Cortex of kidney (tissue), 1 donor: Measurements from ENCODE around the gene SHKBP1.

ENCODE experiments used
- DNase-seq: peaks from one replicate; lab custom pipeline; 2025; lab: John Stamatoyannopoulos, UW

Gene SHKBP1

DNA sequence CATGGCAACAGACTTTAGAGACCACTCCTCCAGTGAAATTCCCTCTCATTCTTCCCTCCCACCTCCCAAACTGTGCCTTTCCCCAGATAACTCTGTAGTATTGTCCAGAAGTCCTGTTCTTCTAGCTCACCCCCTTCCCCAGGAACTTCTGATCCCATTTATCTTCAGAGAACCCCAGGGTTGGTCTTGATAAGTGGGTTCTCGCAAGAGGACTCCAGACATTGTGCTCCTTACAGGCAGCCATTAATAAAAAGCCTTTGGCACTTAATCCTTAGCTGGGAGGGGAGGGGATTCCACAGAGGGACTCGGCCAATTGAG lies 26.4 kb downstream of the SHKBP1 start:
- no peak for DNase-seq

DNA sequence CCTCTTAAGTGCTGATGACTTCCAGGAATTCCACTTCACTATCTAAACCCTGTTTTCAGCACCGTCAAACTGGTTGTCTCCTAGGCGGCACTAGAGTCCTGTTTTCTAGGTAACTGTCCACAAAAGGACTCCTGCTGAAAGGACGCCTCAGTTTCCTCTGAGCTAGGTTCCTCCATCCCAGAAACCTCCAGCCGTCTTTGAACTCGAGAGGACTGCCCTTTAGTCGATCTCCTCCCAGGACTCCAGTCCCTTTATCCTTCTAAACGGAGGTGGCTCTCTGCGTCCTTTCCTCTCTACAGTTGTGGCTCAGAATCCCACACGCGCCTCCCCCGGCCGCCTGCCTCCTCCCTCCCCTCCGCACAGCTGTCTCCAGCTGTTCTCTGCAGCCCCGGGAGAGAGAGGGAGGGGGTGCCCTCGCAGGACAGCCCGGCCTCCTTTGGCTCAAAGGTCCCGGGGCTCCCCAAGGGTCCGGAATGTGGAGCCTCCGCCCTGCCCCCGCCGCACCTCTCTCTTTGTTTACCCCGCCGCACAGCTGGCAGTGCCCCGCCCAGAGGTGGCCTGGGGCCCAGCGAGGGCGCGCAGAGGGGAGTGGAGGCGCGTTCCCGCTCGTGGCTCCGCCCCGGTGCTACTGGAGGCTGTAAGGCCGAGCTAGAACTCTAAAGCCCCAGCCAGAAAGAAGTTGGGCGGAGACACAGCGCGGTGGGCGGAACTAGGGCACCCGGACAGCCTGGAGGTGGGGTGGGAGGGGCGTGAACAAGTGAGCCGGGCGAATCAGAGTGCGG lies 26.9 kb downstream of the SHKBP1 start:
- DNase-seq: no peak

DNA sequence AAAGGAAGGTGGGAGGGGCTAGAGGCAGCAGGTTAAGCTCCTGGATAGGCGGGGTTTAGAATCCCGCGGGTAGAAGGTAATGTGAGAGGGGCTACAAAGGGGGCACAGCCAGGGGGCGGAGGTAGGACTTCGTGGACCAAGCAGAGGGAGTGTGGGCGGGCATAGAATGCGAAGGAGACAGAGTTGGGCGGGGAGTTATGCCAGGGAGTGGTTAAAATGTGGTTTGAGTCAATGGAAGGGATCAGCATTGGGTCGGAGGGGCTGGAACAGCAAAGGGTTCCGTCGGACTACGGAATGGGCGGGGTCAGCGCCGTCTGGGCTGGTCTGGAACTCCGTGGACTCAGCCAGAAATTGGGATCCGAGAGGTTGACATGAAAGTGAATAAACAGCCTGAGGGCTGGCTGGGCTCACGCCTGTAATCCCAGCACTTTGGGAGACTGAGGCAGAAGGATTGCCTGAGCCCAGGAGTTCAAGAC lies 27.5 kb downstream of the SHKBP1 start:
- no peak for DNase-seq

DNA sequence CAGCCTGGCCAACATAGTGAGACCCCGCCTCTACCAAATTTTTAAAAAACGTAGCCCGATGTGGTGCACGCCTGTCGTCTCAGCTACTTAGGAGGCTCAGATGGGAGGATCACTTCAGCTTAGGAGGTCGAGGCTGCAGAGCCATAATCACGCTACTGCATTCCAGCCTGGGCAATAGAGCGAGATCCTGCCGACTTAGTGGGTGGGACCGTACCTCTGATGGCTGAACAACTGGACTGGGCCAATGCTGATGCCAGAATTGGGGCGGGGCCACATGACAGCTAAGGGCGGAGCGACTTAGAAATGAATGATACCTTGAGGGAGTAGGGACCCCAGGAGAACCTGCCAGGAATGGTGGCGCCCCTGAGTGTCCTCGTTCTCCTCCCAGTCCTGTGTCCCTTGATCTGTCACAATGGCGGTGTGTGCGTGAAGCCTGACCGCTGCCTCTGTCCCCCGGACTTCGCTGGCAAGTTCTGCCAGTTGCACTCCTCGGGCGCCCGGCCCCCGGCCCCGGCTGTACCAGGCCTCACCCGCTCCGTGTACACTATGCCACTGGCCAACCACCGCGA lies 28.1 kb downstream of the SHKBP1 start:
- DNase-seq: no peak

DNA sequence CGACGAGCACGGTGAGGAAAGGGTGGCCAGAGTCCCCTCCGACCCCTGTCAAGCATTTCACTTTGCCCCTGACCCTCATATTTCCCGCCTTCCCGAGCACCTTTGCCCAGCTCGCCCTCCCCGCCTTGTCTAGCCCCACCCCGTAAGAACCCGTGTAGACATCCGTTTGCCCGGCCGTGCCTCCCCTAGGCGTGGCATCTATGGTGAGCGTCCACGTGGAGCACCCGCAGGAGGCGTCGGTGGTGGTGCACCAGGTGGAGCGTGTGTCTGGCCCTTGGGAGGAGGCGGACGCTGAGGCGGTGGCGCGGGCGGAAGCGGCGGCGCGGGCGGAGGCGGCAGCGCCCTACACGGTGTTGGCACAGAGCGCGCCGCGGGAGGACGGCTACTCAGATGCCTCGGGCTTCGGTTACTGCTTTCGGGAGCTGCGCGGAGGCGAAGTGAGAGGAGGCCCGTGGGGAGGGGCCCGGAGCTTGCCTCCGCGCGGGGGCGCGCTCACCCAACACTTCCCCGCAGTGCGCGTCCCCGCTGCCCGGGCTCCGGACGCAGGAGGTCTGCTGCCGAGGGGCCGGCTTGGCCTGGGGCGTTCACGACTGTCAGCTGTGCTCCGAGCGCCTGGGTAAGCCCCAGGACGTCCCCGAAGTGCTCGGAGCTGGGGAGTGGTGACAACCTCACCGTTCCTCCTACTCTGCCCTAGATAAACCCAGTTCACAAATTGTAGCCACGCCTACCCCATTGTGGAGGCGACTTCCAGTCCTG lies 28.7 kb downstream of the SHKBP1 start:
- no peak for DNase-seq

DNA sequence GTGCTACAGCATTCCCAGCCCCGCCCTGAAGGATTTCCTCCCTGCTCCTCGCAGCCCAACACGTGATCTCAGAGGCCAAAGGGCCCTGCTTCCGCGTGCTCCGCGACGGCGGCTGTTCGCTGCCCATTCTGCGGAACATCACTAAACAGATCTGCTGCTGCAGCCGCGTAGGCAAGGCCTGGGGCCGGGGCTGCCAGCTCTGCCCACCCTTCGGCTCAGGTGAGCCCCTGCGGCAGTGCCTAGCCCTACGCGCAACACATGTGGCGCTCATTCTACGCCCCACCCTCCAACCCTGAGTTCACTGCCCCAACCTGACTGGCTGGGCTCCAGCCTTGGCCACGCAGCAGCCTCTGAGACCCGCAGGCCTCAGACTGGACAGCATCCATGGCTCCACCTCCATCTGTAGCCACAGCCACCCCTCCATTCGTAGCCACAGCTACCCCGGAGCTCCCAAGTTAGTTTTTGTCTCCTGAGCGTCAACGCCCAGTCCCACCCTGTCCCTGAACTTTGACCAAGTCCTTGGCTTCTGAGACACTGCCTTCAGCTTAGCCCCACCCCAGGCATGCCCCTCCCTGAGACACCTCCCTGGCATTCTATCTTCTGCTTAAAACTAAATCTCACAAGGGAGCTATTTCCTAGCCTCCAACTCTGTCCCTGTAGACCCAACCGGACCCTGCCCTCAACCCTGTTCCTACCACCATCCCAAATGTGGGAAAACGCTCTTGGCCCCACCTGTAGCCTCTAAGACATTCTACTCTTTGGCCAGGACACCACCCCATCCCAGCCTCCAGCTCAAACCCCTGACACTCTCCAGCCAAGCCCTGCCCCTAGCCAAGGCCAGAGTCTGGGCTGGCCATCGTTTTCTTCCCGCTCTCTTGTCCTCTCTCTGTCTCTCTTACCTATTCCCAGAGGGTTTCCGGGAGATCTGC lies 30.9 kb downstream of the SHKBP1 start:
- no peak for DNase-seq

DNA sequence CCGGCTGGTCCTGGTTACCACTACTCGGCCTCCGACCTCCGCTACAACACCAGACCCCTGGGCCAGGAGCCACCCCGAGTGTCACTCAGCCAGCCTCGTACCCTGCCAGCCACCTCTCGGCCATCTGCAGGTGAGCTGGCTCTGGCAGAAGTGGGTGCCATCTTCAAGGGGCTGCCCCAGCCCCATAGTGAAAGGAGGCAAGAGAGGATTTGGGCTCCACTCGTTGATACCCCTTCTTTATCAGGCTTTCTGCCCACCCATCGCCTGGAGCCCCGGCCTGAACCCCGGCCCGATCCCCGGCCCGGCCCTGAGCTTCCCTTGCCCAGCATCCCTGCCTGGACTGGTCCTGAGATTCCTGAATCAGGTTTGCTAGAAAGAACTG lies 31.6 kb downstream of the SHKBP1 start:
- no peak for DNase-seq

DNA sequence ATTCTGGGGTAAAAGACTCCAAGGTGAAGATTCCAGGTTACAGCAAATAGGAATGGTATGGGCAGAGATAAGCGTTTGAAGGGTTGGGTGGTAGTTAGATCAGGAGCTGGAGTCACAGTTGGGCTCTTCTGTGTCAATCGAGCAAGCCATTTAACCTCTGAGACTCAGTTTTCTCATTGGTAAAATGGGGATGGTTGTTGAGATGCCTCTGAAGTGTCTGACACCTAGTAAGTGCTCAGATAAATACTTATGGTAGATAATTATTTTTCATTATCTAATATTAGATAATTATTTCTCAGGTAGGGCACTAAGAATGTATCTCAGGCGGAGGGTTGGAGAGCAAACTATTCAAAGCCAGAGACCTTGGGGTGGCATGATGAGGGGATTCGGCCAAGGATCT lies 32.3 kb downstream of the SHKBP1 start:
- no peak for DNase-seq

DNA sequence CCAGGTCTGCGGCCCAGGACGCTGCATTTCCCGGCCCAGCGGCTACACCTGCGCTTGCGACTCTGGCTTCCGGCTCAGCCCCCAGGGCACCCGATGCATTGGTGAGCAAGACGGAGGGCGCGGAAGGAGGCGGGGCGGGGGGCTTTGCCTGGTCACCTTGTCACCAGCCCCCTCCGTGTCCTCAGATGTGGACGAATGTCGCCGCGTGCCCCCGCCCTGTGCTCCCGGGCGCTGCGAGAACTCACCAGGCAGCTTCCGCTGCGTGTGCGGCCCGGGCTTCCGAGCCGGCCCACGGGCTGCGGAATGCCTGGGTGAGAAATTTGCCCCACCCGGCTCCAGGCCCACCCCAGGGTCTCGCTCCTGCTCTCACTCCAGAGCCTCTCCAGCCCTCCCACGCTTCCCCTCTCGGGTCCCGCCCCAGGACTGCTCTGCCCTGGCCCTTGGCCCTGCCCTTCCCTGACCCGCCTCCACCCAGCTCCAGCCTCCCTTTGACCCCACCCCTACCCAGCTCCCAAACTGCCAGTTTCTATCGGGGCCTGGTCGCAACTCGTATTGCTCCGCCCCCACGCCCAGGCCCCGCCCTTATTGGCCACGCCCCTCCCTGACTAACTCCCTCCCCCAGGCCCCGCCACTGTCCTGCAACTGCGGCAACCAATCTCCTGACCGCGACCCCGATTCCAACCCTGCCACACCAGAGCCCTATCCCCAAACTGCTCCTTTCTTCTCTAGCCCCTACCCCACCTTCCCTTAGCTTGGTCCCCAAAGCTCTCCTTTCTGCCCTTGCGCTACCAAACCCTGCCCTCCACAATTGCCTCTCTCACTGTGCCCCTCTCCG lies 33.1 kb downstream of the SHKBP1 start:
- DNase-seq: no peak

DNA sequence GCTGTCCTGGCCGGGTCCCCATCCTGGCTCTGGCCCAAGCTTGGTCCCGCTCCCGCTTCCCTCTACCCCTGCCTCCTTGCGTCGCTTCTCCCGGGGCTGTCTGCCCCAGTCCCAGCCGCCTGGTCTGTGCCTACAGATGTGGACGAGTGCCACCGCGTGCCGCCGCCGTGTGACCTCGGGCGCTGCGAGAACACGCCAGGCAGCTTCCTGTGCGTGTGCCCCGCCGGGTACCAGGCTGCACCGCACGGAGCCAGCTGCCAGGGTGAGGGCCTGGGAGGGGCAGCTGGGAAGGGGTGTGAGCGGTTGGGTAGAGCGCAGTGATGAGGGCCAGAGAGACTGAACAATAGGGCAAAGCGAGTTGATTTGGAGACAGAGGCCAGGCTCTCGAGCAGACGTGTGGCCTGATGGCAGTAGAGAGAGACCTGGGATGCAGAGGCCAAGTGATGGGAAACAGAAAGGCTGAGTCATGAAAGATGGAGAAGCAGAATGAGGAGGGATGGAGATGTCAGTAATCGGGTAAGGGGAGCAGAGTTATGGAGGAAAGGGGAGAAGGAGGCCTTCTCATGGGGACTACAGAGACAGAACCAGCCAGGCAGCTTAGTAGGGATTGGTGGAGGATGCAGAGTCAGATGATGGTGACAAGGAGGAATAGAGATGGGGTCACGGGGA lies 33.9 kb downstream of the SHKBP1 start:
- DNase-seq: no peak

DNA sequence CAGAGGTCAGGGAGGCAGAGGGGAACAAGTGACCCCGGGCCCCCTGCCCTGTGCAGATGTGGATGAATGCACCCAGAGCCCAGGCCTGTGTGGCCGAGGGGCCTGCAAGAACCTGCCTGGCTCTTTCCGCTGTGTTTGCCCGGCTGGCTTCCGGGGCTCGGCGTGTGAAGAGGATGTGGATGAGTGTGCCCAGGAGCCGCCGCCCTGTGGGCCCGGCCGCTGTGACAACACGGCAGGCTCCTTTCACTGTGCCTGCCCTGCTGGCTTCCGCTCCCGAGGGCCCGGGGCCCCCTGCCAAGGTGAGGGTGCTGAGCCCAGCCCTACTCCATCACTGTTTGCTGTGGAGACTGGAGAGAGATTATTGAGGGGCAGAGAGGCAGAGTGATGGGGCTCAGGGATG lies 34.4 kb downstream of the SHKBP1 start:
- no peak for DNase-seq

DNA sequence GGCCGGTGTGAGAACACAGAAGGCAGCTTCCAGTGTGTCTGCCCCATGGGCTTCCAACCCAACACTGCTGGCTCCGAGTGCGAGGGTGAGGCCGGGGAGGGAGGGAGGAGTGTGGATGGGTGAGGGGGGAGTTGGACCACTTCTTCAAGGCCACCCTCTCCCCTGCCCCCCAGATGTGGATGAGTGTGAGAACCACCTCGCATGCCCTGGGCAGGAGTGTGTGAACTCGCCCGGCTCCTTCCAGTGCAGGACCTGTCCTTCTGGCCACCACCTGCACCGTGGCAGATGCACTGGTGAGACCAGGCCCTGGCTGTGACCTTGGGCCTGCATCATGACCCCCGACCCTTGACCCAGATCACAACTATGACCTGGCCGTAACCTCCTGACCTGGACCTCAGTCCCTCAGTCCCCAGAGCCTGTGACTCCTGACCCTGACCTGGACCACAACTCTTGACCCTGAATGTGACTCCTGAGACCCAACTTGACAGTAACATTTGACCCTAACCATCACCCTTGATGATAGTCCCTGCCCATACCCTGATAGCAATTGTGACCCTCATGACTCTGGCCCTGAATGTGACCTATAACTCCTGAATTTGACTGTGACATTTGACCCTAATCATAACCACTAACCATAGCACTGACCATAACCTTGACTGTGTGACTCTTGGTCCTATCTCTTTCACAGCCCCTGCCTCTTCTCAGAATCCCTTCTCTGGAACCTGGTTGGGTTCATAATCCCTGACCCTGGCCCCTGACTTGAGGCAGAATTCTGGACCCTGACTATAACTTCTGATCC lies 35.4 kb downstream of the SHKBP1 start:
- DNase-seq: no peak

DNA sequence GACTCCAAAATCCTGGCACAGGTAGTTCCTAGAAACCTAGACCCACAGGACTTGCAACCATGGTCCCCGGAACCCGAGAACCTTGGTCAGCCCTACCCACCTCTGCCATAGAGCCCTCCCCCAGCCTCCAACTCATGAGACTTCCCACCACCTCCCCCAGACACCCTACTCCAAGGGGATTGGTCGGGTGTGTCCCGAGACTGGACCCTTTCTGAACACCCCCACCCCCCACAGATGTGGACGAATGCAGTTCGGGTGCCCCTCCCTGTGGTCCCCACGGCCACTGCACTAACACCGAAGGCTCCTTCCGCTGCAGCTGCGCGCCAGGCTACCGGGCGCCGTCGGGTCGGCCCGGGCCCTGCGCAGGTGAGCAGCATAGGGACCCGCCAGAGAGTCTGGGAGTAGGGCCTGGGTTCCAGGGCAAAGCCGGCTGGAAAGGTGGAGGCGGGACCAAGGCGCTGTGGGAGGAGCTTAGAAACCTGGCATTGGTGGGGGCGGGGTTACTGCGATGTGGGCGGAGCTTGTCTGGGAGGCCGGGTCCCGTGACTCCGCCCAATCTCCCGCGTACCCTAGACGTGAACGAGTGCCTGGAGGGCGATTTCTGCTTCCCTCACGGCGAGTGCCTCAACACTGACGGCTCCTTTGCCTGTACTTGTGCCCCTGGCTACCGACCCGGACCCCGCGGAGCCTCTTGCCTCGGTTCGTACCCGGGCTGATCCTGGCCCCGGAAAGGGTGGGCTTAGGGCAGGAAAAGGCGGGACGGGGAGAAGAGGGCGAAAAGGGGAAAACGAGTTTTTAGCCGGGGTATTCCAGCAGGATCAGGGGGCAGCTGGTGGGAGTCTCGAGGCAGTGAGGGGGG lies 36.4 kb downstream of the SHKBP1 start:
- DNase-seq: no peak

DNA sequence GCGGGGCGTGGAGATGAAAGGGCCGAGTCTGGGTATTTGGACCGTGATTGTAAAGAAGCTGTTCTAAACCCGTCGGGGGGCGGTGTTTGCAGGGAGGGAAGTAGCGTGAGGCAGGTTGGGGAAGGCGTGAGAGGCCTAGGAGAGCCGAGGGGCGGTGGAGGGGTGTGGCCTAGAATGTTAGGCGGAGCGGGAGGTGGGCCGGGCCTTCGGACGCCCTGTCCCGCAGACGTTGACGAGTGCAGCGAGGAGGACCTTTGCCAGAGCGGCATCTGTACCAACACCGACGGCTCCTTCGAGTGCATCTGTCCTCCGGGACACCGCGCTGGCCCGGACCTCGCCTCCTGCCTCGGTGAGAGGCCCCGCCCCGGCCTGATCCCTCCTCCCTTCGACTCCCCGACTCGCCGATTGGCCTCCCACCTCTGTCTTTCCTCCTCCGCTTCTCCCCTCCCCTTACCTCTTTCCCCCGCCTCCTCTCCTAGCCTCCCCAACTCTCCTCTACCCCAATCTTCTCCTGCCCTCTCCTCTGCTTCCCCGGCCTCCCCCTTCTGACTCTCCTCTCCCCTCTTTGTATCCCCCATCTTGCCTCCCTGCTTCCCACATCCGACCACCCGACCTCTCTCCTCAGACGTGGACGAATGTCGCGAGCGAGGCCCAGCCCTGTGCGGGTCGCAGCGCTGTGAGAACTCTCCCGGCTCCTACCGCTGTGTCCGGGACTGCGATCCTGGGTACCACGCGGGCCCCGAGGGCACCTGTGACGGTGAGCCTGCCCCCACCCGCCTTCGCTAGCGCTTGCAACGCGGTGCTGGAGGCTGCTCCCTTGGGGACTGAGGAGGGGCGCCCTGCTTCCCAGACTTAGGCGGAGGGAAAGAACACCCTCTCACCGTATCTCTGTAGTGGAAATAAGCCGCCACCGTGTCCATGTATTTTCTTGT lies 37.3 kb downstream of the SHKBP1 start:
- DNase-seq: no peak

DNA sequence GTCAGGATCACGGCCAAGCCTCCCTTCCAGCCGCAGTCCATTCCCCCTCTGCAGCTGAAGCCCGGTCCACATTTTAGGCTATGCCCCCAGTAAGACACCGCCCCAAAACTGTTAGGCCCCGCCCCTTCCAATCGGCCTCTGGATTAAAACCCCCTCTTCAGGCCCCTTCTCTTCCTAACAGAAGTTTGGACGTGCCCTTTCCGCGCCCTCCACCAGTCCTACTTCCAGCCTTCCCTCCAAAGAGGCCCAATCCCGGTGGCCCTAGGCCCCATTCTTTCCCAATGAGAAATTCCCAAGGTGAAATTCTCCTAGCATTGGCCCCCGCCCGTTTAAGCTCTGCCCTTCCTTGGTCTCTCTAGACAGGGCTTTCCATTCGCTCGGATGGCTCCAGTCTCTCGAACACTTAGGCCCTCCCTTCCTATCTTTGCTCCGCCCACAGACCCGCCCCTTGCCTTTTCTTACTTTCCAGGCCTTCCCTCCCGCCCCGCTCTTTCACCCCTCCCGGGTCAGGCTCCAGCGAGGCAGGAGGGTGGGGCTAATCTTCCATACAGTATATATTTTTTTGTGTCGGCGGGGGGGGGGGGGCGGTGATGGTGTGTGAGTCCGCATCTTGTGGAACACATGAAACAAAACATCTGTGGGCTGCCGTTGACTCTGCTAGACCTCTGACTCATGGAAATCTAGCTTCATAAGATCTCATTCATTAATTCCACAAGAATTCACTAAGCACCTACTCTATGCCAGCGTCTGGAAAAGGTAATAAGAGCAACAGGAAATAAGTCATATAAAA lies 38.1 kb downstream of the SHKBP1 start:
- no peak for DNase-seq

DNA sequence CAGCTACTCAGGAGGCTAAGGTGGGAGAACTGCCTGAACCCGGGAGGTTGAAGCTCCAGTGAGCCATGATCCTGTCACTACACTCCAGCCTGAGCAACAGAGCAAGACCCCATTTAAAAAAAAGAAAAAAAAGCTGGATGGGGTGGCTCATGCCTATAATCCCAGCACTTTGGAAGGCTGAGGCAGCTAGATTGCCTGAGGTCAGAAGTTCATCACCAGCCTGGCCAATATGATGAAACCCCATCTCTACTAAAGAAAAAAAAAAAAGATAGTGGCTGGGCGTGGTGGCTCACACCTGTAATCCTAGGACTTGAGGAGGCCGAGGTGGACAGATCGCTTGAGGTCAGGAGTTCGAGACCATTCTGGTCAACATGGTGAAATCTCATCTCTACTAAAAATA lies 39.5 kb downstream of the SHKBP1 start:
- no peak for DNase-seq

DNA sequence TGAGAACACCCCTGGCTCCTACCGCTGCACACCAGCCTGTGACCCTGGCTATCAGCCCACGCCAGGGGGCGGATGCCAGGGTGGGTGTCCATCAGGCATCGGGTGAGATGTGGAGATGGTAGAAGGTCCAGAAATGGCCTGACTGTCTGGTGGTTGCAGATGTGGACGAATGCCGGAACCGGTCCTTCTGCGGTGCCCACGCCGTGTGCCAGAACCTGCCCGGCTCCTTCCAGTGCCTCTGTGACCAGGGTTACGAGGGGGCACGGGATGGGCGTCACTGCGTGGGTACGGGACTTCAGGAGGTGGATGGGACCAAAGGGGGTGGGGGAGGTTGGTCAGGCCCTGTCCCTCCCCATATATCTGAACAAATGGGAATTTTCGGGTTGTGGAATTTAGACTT lies 40.3 kb downstream of the SHKBP1 start:
- DNase-seq: no peak
